K562 treated with DMSO at 1 percent for 24 hours (cell line): Measurements from ENCODE around the gene EIF4E2. TPM values are rescaled to one million over a fixed set of nuclear protein-coding genes. Genes with fewer than 3 reads are reported as not detected.

ENCODE experiments used
- total RNA-seq: library from RNA; unstranded; fragments of 300-600 nt; gene quantifications from 2 replicates; pipeline ENCODE4 v1.2.3, GENCODE V29; 2022; ENCODE audit warnings: low read depth; ENCODE audit not compliant: insufficient read depth

EIF4E2 gene
- 54.3 and 60.6 TPM in 2 replicates for total RNA-seq

GRCh38 chr2:232550354-232551249 lies at the start of gene EIF4E2, which contains the start of gene TIGD1:
EIF4E2 (plus strand) TSS chr2:232550689; CDS start chr2:232550725, 36 bp downstream.
TIGD1 (minus strand) TSS chr2:232550557; CDS start chr2:232549882, 675 bp downstream.

DNA sequence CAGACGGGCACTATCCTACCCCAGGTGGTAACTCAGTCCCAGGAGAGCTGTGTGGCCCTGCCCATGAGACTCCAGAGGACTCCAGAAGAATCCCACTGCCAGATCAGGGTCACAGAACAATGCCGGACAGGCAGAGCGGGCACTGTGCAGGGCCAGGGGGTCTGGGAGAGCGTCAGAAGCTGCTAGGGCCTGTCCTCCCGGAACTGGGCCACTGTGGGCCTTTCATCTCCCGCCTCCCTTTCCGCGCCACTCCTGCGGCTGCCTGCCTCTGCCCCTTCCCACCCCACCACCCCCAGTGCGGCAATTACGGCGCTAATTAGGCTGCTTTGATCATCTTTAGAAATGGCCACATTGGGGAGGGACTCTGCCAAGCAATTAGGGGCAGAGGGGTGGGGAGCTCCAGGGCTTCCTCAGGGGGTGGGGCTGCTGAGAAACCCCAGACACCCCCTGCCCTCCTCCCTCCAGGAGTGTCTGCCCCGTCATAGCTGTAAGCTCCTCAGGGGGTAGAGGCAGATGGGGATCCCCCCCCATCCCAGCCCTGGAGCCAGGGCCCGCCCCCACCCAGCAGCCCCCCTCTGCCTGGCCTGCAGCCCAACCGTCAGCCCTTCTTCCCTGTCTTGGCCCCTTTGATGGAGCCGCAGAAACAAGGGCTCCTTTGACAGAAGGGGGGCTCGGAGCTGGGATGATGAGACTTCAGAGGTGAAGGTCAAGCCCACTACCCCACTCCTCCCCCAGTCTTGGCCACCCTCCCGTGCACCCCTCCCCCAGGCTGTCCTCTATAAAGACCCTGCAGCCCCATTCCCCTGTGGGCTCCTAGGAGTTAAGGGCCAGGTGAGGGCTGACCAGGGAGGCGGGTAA lies 30.7 kb upstream of the EIF4E2 start, which contains the start of gene PRSS56:
TSS of gene PRSS56 (plus strand) at position 808 of the 858 bp plus-strand sequence. CDS start 211 bp downstream, outside the sequence.

DNA sequence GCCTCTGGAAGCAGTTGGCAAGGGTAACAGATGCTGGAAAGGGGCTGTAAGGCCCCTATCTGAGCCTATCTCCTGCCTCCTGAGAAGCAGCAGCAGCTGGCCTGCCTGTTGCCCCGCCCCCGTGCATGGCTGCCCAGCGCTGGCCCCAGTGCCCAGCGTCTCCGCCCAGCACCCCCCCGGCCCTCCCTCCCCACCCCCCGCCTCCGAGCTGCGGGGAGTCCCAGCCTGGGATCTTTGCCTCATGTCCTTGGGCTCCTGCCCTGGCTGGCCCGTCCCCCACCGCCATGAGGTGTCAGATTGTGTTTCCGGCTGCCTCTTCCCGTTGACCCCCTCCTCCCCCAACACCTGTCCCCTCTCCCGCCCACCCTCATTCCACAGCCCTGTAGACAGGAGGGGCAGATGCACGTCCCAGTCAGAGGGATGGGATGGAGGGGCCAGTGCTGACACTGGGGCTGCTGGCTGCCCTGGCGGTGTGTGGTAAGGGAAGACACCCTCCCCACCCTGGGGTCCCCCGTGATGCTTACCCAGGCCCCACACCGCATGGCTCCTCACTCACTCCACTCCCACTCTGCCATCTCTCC lies 24.6 kb upstream of the EIF4E2 start, which contains the start of gene CHRND:
TSS of gene CHRND (plus strand) at position 370 of the 581 bp plus-strand sequence. CDS start at position 426, 56 bp downstream.

GRCh38 chr2:232539298-232540231 lies 10.9 kb upstream of the EIF4E2 start, which contains the start of gene CHRNG:
CHRNG (plus strand) TSS chr2:232539692; CDS start chr2:232539748, 56 bp downstream.

Other genes starting within 250 kb of the EIF4E2 start
- not detected in 2 replicates for gene ALPP, start 171.9 kb upstream of the EIF4E2 start, total RNA-seq
- 0.70 TPM in 1 of 2 replicates, not detected in the other for gene ALPG, start 143.8 kb upstream of the EIF4E2 start, total RNA-seq
- not detected in 2 replicates for gene ALPI, start 94.5 kb upstream of the EIF4E2 start, total RNA-seq
- not detected in 2 replicates for gene ECEL1, start 62.9 kb upstream of the EIF4E2 start, total RNA-seq
- not detected in 2 replicates for gene PRSS56, start 30.3 kb upstream of the EIF4E2 start, total RNA-seq
- not detected in 2 replicates for gene CHRND, start 24.5 kb upstream of the EIF4E2 start, total RNA-seq
- not detected in 2 replicates for gene CHRNG, start 11.0 kb upstream of the EIF4E2 start, total RNA-seq
- gene TIGD1, start 132 bp upstream of the EIF4E2 start, total RNA-seq = 1.5 and 2.9 TPM in 2 replicates
- gene EFHD1, start 82.9 kb downstream of the EIF4E2 start, total RNA-seq = 29.9 and 31.4 TPM in 2 replicates
- 21.4 and 25.8 TPM in 2 replicates for gene GIGYF2, start 146.6 kb downstream of the EIF4E2 start, total RNA-seq
- gene KCNJ13, start 225.9 kb downstream of the EIF4E2 start, total RNA-seq = not detected in 2 replicates